SKM-1 treated with dmso at 0.1 percent for 144 hours (cell line): ENCODE results near the gene ANO2.

Source experiments
- DNase-seq: peaks from one replicate; lab custom pipeline; 2025; ENCODE audit not compliant: unreplicated experiment; lab: John Stamatoyannopoulos, UW

The ANO2 gene

DNA sequence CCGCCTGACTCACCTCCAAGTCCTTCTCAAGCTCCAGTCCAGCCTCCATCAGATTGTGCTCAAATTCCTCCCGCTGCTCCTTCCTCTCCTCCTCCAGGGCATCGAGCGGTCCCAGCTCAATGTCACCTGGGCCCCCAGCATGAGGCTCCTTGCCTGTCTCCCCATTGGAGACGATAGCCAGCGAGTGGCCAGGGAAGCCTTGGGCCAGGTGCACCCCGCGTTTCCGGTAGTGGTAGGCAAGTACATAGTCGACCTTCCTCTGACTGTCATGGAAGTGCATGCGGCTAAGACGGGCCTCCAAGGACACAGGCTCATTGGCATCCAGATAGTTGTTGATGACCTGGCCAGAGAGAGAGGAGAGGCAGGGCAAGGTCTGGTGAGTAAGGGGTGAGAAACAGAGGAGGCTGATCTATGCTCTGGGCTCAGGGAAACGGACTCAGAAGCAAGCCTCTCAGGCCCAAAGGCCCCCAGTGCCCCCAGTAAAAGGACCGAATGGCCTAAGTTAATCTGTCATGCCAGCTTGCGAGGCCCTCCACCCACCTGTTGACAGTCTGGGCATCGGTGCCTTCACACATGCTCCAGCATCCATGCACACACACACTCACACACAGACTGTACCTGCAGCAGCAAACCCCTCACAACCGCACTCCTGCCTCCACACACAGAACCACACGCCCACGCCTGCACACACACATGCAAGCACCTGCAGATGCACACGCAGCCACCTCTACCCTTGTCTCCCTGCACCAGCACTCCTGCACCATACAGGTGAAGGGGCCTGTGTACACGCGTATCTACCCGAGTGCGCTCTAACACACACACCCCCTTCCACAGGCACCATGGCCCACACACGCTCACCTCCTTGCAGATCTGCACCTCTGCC lies 23.8 kb downstream of the ANO2 start:
- DNase-seq: no peak

GRCh38 chr12:5916785-5917290 lies 28.2 kb downstream of the ANO2 start:
- DNase-seq: no peak

DNA sequence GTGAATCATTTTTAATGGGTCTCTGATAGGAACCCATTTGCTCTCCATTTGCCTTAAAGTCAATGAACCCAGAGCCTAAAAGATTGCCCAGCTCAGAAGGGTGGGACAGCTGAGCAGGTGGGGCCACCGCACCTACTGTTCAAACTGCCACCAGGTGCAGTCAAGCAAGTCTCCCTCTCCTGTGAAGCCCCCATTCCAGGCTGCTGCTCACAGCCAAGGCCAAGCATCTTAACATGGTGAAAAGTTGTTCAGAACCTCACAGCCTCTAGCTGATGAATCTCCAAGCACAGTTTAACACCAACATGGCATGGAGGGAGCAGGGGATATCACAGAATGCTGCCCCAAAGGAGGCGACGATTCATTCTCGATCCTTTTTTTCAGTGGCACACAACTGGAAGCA lies 29.5 kb downstream of the ANO2 start:
- DNase-seq: no peak

DNA sequence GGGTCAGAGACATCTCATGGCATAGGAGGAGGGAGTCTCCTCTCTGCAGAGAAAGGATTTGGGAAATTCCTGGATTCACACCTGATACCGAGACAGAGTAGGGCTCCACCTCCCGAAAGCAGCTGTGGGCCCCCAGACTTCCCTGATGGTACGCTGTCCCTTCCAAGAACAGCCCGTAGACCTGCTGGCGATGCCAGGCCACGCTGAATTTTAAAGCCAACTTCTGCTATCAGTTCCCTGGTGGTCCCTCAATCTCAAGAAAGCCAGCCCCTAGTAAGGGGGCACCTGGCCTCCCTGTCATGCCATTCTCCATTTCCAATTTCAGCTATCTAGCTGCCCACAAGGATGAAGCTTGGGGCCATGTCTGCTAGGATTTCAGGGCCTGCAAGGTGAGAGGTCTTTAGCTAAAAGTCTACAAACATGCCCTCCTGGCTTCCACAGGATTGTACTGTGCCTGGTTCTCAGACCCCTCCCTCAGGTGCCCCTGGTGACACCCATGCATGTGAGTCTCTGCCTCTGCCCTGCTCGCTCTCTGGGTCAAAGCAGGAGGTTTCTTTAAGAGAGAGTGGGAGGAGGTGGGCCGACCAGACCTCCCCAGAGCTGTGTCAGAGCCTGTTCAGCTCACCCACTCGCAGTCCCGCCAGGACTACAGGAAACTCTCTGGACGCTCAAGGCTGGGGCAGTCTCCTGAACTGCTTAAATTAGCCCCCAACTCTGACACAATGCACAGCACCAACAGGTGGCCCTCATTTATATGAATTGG lies 30.5 kb downstream of the ANO2 start:
- DNase-seq: no peak

DNA sequence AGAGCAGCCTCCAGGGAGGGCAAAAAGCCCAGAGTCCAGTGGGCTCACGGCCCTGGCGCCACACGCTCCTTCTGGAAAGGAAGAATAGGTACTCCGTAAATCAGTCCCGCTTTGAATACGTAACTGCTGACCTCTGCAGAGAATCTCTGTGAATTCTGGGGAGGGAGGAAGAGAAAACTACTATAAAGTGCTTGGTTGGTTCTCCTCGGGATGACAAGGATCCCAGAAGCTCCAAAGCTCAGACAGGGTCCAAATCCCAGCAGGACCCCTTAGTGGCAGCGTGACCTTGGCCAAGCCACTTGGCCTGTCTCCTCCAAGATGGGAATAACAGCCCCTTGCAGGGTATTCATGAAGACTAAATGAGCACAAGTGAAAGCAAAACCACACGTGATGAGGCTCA lies 31.7 kb downstream of the ANO2 start:
- DNase-seq: no peak

DNA sequence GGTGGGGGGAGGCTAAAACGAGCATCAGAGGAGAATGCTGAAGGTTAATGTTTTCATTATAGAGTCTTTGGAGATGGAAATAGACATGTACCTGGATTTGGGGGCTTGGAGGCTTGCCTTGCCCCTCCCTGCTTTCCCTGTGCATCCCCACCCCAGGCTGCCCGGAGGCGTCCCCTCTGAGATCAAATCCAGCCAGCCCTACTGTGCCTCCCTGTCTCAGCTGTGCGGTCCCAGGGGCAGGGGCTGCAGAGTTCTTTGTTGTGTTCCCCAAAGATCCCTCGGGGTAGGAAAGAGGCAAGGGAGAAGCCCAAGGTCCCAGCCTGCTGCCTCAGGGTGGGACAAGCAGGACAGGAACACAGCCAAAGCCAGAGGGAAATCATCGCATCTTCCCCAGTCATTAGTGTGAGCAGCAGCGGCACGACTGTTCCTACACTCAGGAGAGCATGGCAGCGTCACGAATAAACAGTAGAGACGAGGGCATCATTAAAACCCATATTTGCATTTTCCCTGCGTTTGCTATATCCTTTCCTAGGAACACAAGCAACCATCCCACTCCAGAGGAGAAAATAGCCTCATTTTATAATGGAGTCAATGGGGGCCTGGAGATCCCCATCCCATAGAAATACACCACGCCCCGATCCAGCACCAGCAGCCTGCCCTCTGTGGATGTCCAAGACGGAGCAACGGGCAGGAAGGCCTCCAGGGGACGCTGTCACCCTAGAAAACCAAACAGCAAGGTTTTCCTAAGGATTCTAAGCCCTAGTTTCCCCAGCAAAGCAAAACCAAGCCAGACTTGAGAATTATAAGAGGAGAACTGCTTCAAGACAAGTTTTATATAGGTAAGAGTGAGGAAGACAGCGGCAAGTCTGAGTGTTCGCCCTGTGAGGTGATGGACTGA lies 32.4 kb downstream of the ANO2 start:
- DNase-seq: no peak

DNA sequence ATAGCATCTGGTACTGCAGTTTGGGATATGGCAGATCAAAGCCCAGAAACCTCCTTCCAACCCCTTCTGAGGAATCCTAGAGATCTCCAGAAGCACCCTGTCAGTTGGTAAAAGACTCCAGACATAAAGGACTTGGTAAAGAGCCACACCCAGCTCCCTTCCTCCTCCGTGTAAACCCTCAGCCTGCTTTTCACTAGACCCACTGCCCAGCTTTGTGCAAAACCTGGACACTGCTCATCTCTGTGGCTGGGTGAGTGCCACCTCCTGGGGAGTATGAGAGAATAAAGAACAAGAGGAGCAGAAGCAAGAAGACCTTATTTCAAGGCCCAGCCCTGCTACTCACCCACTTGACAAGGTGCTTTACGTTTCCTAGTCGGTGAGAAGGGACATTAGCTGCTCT lies 33.0 kb downstream of the ANO2 start:
- no peak for DNase-seq

DNA sequence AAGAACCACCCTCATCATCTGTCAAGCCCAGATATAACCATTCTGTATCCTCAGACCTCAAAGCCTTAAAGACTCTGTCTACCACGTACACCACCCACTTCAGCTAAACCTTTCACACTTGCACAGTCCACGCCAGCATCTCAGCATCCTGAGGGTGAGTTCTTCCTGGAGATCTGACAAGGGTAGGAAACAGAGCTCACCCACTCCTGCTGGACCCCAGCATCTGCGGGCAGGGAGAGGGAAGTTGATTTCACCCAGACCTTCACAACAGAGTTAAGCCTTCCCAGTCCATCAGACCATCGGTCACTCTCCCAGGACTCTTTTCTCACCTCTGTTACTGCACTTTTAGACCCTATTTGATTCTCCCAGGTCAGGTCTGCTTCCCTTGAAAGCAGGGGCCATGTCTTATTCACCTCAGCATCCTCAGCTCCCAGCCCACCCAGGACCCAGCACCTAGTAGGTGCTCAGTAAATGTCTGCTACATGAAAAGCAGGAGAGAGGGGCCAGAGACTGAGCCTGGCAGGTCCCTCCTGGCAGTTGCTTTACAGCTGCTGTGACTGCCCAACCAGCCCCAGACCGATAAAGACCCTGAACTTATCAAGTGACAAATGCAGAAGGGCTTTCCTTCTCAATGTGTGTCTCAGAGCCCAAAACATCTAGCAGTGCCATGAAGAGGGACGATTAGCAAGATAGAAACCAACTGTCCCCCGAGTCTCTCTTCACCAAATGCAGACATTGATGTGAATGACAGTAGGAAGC lies 34.1 kb downstream of the ANO2 start:
- DNase-seq: no peak

GRCh38 chr12:5909560-5909959 lies 35.5 kb downstream of the ANO2 start:
- DNase-seq: no peak

DNA sequence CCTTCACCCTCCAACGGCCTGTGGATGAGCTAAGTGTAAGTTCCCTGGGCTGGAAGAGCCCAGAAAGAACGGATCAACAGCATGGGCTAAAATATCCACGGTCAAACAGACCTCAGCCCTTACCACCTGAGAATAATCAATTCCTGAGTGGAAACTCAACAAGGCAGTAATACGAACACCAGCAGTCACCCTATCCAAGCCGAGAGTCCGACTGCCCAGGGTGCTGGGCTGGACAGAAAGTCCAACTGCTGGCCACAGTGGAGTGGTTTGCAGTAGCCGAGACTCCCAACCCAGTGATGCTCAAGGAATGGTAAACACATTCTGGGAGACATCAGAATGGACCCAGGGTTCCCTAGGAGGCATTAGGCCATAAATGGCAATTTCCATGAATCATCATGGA lies 36.8 kb downstream of the ANO2 start:
- no peak for DNase-seq

DNA sequence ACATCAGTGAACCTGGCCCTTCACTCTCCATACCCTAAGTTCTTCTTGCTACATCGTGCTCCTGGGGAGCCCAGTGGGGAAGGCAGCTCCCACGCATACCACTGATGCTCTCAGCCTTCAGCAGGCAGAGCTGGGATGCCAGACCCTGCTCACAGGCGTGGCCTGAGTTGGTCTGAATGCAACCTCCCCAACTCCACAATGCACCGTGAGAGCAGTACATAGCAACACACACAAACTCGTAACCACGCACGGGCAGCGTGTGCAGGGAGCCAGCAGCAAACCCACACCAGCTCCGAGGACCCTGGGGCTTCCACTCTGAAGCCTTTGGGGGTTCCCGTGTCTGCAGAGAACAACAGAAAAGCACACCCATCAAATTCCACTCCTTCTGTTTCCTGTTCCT lies 37.3 kb downstream of the ANO2 start:
- no peak for DNase-seq

DNA sequence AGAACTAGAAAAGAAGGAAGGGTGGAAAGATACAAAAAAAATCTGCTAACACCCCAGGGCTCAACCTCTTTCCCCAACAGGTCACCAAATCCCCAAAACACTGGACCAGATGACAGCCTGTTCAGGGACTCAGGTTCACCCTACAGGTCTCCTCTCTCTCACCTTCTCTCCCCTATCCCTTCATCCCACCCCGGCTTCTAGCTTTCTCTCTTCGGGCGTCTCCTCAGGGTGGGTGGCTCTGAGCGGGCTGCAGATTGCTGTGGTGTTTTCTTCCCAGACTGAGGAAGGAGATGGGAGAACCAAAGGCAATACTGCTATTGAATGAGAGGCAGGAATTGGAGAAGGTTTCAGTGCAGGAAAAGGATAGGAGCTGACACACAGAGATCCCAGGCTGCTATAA lies 39.3 kb downstream of the ANO2 start:
- DNase-seq: no peak

DNA sequence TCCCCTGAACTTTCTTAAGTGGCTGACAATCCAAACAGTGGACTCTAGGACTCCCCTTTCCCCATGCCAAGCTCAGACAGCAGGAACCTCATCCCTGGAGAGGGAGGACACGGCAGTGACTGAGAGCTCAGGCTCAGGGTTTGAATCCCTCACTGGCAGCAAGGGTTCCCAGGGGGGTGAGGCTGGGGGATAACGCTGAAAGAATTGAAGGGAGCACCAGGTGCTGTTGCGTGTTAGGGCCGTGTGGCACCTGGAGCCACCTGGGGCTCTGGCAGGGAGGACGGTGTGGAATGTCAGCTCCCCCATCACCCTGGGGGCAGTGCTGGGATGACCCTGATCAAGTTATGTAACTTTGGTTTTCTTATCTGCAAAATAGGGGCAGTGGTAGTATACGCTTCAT lies 40.1 kb downstream of the ANO2 start:
- DNase-seq: no peak

GRCh38 chr12:5904441-5904840 lies 40.6 kb downstream of the ANO2 start:
- DNase-seq: no peak

DNA sequence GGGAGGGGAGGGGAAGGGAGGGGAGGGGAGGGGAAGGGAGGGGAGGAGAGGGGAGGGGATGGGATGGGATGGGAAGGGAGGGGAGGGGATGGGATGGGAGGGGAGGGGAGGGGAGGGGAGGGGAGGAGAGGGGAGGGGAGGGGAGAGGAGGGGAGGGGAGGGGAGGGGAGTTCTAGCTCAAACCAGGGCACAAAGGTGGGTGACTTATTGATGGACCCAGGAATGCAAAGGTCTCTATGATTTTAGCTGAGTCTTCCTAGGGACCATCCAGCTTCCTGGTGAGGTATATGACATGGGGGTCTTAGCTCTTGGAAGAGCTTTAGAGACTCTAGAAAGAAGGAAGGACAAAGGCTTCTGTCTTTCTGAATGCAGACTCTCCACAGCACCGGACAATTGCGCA lies 42.3 kb downstream of the ANO2 start:
- DNase-seq: no peak

- DNase-seq: no peak
Observed at GRCh38 chr12:5901416-5901815, 43.6 kb downstream of the ANO2 start.

DNA sequence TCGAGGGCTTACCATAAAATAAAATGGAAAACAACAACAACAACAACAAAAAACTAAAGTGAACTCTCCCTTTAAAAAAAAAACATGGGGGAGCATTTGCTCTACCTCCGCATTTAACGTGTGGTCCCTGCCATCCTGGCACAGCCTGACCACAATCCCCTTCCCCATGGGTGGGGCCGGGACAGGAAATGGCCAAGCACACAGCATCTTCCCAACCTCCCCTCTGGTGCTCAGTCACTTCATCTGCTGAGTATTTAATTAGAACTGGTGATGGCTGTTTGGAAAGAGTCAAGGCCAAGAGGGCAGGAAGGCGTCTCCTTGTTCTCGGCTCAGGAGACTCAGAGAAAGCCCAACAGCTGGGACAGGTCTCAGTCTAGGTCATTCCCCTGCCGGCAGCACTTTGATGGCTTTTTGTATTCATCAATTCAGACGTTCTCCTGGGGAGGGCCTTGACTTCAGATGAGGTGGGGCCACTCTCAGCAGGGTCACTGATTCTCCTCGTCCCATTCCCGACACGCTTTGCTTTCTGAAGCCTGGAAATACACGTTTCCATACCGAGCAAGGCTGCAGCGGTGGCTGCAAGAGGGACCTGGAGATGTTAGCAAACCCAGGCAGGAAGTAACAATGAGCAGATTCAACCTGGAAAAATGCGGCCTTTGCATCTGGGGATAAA lies 44.4 kb downstream of the ANO2 start:
- no peak for DNase-seq

GRCh38 chr12:5900076-5900475 lies 45.0 kb downstream of the ANO2 start:
- no peak for DNase-seq

DNA sequence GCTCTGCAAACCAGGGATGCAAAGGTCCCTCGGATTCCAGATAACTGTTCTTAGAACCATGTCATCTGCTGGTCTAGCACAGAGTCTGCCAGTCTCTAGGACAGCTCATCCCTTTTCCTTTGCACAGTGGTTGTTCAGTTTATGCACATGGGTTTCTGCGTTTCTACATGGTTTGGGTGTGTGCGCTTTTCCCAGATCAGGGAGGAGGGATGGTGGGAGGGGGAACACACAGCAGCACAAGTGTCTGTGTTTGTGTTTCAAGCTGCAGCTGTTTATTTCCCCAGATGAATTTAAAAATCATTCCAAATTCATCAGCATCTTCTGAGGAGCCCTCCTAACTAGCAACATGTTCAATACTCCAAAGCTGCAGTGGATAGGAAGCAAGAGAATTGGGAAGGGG lies 45.4 kb downstream of the ANO2 start:
- DNase-seq: no peak

- DNase-seq: no peak
Observed at GRCh38 chr12:5898874-5899273, 46.2 kb downstream of the ANO2 start.
